WTC11 (cell line): ENCODE data around the gene BRSK2. TPM values are rescaled to one million over a fixed set of nuclear protein-coding genes. Genes with fewer than 3 reads are reported as not detected.
A peak's percentile ranks its signal among the peaks of the same experiment; 100 is the strongest.

Experiments used
- ATAC-seq: fragments of 200-7000 bp; cut with Tn5 transposase; 2 replicates; pipeline ENCODE4 v1.10.0; 2021; ENCODE audit warnings: mild to moderate bottlenecking, moderate library complexity
- CTCF ChIA-PET: fragments of 300-600 bp; sonication (Branson Sonifier 250); formaldehyde crosslinking; loops from one replicate; lab custom pipeline; 2021; ENCODE audit warnings: antibody characterized with exemption; lab: Charles Lee
- POLR2A ChIA-PET: fragments of 350-600 bp; sonication (Branson Sonifier 250); formaldehyde crosslinking; loops from one replicate; lab custom pipeline; 2021; ENCODE audit warnings: antibody characterized with exemption; lab: Charles Lee
- DNase-seq: peaks from one replicate; pipeline ENCODE4 v3.0.0; 2021; ENCODE audit warnings: low spot score
- H3K27ac Mint-ChIP-seq: 2 replicates; pipeline ENCODE4 v1.8.0; 2021; ENCODE audit warnings: mixed read lengths
- H3K27me3 Mint-ChIP-seq: 2 replicates; pipeline ENCODE4 v1.8.0; 2021; ENCODE audit warnings: low read depth, mild to moderate bottlenecking, moderate library complexity, mixed read lengths
- H3K36me3 Mint-ChIP-seq: 2 replicates; pipeline ENCODE4 v1.8.0; 2021; ENCODE audit warnings: mixed read lengths
- H3K4me1 Mint-ChIP-seq: 2 replicates; pipeline ENCODE4 v1.8.0; 2022; ENCODE audit warnings: mixed read lengths
- H3K4me3 Mint-ChIP-seq: 2 replicates; pipeline ENCODE4 v1.8.0; 2021; ENCODE audit warnings: mild to moderate bottlenecking, moderate library complexity, mixed read lengths
- H3K9me3 Mint-ChIP-seq: 2 replicates; pipeline ENCODE4 v1.8.0; 2021; ENCODE audit warnings: mixed read lengths
- ATF1 ChIP-seq: sonication (generic); formaldehyde crosslinking; IDR thresholded peaks from 2 replicates; pipeline ENCODE4 v1.8.1; 2023; ENCODE audit warnings: mild to moderate bottlenecking, moderate library complexity, missing genetic modification reagents
- CREM ChIP-seq: sonication (generic); formaldehyde crosslinking; IDR thresholded peaks from 2 replicates; pipeline ENCODE4 v1.8.1; 2022; ENCODE audit warnings: mild to moderate bottlenecking, missing genetic modification reagents, moderate library complexity
- GABPB1 ChIP-seq: sonication (generic); formaldehyde crosslinking; IDR thresholded peaks from 2 replicates; pipeline ENCODE4 v1.8.1; 2023; ENCODE audit warnings: mild to moderate bottlenecking, missing genetic modification reagents
- MYBL2 ChIP-seq: sonication (generic); formaldehyde crosslinking; IDR thresholded peaks from 2 replicates; pipeline ENCODE4 v1.8.1; 2023; ENCODE audit warnings: mild to moderate bottlenecking, moderate library complexity, missing genetic modification reagents
- NFATC4 ChIP-seq: fragments of 250-450 bp; sonication (Bioruptor Pico); IDR thresholded peaks from 2 replicates; pipeline ENCODE4 v1.9.0; 2021; ENCODE audit warnings: mild to moderate bottlenecking
- NR1H2 ChIP-seq: sonication (generic); formaldehyde crosslinking; IDR thresholded peaks from 2 replicates; pipeline ENCODE4 v1.9.0; 2021; ENCODE audit warnings: mild to moderate bottlenecking, moderate library complexity, missing genetic modification reagents
- SMAD4 ChIP-seq: sonication (generic); formaldehyde crosslinking; IDR thresholded peaks from 2 replicates; pipeline ENCODE4 v1.8.0; 2022; ENCODE audit warnings: mild to moderate bottlenecking, missing genetic modification reagents
- TCF7 ChIP-seq: sonication (generic); formaldehyde crosslinking; IDR thresholded peaks from 2 replicates; pipeline ENCODE4 v1.8.0; 2022; ENCODE audit warnings: mild to moderate bottlenecking, low read depth, missing genetic modification reagents, moderate library complexity
- ZNF317 ChIP-seq: sonication (generic); formaldehyde crosslinking; IDR thresholded peaks from 2 replicates; pipeline ENCODE4 v1.8.1; 2023; ENCODE audit warnings: low read depth, mild to moderate bottlenecking, moderate library complexity, missing genetic modification reagents, borderline replicate concordance
- ZNF416 ChIP-seq: fragments of 250-450 bp; sonication (Bioruptor Pico); IDR thresholded peaks from 2 replicates; pipeline ENCODE4 v1.9.0; 2021; ENCODE audit warnings: mild to moderate bottlenecking, inconsistent platforms
- total RNA-seq: library from RNA; stranded (reverse); gene quantifications from 3 replicates; pipeline ENCODE4 v1.2.3, GENCODE V29; 2021
- TF ChIP-seq, protein P1 (sequence below): sonication (generic); formaldehyde crosslinking; IDR thresholded peaks from 2 replicates; pipeline ENCODE4 v1.8.1; 2023; ENCODE audit warnings: mild to moderate bottlenecking, missing genetic modification reagents, moderate library complexity
- TF ChIP-seq, protein P2 (sequence below): sonication (generic); formaldehyde crosslinking; IDR thresholded peaks from 2 replicates; pipeline ENCODE4 v1.8.1; 2022; ENCODE audit warnings: mild to moderate bottlenecking, missing genetic modification reagents, moderate library complexity, borderline replicate concordance
- TF ChIP-seq, protein P3 (sequence below): sonication (generic); formaldehyde crosslinking; IDR thresholded peaks from 2 replicates; pipeline ENCODE4 v1.8.1; 2022; ENCODE audit warnings: missing genetic modification reagents, borderline replicate concordance
- TF ChIP-seq, protein P4 (sequence below): sonication (generic); formaldehyde crosslinking; IDR thresholded peaks from 2 replicates; pipeline ENCODE4 v1.8.0; 2022; ENCODE audit warnings: mild to moderate bottlenecking, missing genetic modification reagents
- TF ChIP-seq, protein P5 (sequence below): sonication (generic); formaldehyde crosslinking; IDR thresholded peaks from 2 replicates; pipeline ENCODE4 v1.8.1; 2023; ENCODE audit warnings: mild to moderate bottlenecking, missing genetic modification reagents, borderline replicate concordance
- TF ChIP-seq, protein P6 (sequence below): sonication (generic); formaldehyde crosslinking; IDR thresholded peaks from 2 replicates; pipeline ENCODE4 v1.8.0; 2022; ENCODE audit warnings: mild to moderate bottlenecking, missing genetic modification reagents

BRSK2 gene
- total RNA-seq, 1 experiment from 2014 or later = 34.5 TPM

DNA sequence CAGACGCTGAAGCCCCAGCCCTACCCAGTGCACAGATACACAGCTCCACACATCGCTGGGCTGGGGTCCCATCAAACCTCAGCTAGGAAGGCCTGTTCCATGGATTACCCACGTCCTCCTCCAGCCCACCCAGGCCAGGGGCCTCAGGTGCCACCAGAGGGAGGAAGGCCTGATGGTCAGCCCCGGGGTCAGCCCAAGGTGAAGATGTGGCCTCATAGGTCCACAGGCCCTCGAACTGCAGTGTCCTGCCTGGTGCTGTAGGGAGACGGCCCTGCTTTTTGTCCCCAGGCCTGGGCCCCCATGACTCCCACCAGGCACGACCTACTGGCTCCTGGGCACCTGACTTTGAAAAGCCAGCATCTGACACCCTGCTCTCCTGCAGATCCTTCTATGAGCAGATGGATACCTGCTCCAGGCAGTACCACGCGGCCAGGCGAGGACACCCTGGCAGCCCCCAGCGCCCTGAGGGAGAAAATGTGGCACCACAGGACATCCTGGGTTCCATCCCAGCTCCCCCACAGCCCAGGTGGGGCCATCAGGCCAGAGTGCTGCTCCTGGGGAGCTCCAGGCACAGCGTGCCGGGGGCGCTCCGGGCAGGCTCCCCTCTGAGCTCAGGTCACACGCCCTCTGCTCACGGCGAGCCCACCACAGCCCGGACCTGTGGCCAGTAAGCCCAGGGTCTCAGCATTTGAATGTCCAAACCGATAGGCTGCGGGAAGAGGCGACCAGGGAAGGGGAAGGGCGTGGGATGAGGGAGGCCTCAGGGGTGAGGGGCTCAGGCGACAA lies 112.6 kb downstream of the BRSK2 start:
- H3K4me1 Mint-ChIP-seq = peaks cover 7% of the 10 kb centered on the region
- H3K9me3 Mint-ChIP-seq = peaks cover 10% of the 10 kb centered on the region
- no peak overlapping the region for H3K27ac Mint-ChIP-seq
- ATAC-seq (no peak), DNase-seq (no peak)
- TF ChIP-seq NR1H2 (CRISPR knock-in tag) (no peak), ZNF317 (no peak), NFATC4 (CRISPR knock-in tag) (no peak), TCF7 (CRISPR knock-in tag) (no peak), CREM (no peak)
- H3K36me3 Mint-ChIP-seq = peaks cover 10% of the 10 kb centered on the region
- H3K4me3 Mint-ChIP-seq = no peak overlapping the region
- no peaks in the 10 kb centered on the region; the same call in 1 of the 2 replicates for H3K27me3 Mint-ChIP-seq
- ChIA-PET CTCF (interaction anchor here (1.1 to 1.2 kb wide), 2 partner anchors 21 to 44 kb away, joined by 3 to 5 read pairs; no protein-coding TSS in a partner anchor), POLR2A (no interaction called here)

DNA sequence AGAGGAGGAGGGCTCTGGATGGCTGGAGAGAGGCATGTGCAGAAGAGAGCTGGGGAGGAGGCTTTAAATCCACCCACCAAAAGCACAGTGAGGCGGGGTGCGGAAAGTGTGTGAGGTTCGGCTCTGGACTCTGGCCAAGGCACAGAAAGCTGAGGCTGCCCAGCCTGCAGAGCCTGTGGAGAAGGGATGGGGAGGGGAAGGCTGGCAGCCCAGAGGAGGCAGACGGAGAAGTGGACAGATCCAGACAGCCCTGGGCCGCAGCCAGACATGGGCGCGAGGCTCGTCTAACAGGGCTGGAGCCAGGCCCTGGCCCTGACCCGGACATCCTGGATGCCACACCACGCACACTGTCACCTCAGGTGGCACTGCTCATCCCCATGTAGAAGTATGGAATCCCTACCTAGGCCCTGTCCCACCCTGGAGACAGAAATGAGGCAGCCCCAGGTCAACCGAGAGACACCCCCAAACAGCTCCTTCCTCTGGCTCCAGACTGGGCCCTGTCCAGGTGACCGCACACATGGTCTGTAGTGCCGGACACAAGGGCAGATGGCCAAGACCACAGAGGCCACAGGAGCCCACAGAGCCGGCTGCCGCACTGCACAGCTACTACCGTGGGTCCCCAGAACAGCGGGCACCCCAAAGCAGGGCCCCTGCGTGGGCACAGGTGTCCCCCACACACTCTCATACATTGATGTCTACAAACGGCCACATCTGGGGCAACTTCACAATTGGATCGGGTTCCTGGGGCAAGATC lies 113.4 kb downstream of the BRSK2 start:
- peaks cover 10% of the 10 kb centered on the region for H3K9me3 Mint-ChIP-seq
- H3K27me3 Mint-ChIP-seq = no peaks in the 10 kb centered on the region; the same call in 1 of the 2 replicates
- DNase-seq = no peak
- H3K27ac Mint-ChIP-seq = peak overlapping the region; percentile 63; the same call in 1 of the 2 replicates
- no peak overlapping the region for H3K4me3 Mint-ChIP-seq
- H3K36me3 Mint-ChIP-seq = peaks cover 10% of the 10 kb centered on the region
- peaks cover 4% of the 10 kb centered on the region for H3K4me1 Mint-ChIP-seq
- ATAC-seq = no peak
- CTCF ChIA-PET = interaction anchor here (1.2 to 1.4 kb wide), 3 partner anchors 21 to 150 kb away, joined by 4 to 7 read pairs (median 5); no protein-coding TSS in a partner anchor
- POLR2A ChIA-PET = no interaction called here
- TF ChIP-seq, protein P1, sequence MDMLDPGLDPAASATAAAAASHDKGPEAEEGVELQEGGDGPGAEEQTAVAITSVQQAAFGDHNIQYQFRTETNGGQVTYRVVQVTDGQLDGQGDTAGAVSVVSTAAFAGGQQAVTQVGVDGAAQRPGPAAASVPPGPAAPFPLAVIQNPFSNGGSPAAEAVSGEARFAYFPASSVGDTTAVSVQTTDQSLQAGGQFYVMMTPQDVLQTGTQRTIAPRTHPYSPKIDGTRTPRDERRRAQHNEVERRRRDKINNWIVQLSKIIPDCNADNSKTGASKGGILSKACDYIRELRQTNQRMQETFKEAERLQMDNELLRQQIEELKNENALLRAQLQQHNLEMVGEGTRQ (CRISPR knock-in tag) = no peak
- TF ChIP-seq SMAD4 (CRISPR knock-in tag) (no peak), MYBL2 (CRISPR knock-in tag) (no peak), NFATC4 (CRISPR knock-in tag) (no peak), ZNF416 (no peak), GABPB1 (CRISPR knock-in tag) (no peak), NR1H2 (CRISPR knock-in tag) (no peak), ATF1 (CRISPR knock-in tag) (no peak)
- TF ChIP-seq, protein P2, sequence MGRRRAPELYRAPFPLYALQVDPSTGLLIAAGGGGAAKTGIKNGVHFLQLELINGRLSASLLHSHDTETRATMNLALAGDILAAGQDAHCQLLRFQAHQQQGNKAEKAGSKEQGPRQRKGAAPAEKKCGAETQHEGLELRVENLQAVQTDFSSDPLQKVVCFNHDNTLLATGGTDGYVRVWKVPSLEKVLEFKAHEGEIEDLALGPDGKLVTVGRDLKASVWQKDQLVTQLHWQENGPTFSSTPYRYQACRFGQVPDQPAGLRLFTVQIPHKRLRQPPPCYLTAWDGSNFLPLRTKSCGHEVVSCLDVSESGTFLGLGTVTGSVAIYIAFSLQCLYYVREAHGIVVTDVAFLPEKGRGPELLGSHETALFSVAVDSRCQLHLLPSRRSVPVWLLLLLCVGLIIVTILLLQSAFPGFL (CRISPR knock-in tag) = no peak
- TF ChIP-seq, protein P3, sequence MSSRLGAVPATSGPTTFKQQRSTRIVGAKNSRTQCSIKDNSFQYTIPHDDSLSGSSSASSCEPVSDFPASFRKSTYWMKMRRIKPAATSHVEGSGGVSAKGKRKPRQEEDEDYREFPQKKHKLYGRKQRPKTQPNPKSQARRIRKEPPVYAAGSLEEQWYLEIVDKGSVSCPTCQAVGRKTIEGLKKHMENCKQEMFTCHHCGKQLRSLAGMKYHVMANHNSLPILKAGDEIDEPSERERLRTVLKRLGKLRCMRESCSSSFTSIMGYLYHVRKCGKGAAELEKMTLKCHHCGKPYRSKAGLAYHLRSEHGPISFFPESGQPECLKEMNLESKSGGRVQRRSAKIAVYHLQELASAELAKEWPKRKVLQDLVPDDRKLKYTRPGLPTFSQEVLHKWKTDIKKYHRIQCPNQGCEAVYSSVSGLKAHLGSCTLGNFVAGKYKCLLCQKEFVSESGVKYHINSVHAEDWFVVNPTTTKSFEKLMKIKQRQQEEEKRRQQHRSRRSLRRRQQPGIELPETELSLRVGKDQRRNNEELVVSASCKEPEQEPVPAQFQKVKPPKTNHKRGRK (CRISPR knock-in tag) = no peak
- TF ChIP-seq, protein P4, sequence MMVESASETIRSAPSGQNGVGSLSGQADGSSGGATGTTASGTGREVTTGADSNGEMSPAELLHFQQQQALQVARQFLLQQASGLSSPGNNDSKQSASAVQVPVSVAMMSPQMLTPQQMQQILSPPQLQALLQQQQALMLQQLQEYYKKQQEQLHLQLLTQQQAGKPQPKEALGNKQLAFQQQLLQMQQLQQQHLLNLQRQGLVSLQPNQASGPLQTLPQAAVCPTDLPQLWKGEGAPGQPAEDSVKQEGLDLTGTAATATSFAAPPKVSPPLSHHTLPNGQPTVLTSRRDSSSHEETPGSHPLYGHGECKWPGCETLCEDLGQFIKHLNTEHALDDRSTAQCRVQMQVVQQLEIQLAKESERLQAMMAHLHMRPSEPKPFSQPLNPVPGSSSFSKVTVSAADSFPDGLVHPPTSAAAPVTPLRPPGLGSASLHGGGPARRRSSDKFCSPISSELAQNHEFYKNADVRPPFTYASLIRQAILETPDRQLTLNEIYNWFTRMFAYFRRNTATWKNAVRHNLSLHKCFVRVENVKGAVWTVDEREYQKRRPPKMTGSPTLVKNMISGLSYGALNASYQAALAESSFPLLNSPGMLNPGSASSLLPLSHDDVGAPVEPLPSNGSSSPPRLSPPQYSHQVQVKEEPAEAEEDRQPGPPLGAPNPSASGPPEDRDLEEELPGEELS (CRISPR knock-in tag) = no peak
- TF ChIP-seq, protein P5, sequence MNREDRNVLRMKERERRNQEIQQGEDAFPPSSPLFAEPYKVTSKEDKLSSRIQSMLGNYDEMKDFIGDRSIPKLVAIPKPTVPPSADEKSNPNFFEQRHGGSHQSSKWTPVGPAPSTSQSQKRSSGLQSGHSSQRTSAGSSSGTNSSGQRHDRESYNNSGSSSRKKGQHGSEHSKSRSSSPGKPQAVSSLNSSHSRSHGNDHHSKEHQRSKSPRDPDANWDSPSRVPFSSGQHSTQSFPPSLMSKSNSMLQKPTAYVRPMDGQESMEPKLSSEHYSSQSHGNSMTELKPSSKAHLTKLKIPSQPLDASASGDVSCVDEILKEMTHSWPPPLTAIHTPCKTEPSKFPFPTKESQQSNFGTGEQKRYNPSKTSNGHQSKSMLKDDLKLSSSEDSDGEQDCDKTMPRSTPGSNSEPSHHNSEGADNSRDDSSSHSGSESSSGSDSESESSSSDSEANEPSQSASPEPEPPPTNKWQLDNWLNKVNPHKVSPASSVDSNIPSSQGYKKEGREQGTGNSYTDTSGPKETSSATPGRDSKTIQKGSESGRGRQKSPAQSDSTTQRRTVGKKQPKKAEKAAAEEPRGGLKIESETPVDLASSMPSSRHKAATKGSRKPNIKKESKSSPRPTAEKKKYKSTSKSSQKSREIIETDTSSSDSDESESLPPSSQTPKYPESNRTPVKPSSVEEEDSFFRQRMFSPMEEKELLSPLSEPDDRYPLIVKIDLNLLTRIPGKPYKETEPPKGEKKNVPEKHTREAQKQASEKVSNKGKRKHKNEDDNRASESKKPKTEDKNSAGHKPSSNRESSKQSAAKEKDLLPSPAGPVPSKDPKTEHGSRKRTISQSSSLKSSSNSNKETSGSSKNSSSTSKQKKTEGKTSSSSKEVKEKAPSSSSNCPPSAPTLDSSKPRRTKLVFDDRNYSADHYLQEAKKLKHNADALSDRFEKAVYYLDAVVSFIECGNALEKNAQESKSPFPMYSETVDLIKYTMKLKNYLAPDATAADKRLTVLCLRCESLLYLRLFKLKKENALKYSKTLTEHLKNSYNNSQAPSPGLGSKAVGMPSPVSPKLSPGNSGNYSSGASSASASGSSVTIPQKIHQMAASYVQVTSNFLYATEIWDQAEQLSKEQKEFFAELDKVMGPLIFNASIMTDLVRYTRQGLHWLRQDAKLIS = no peak
- TF ChIP-seq, protein P6, sequence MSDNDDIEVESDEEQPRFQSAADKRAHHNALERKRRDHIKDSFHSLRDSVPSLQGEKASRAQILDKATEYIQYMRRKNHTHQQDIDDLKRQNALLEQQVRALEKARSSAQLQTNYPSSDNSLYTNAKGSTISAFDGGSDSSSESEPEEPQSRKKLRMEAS = no peak
